ENCODE data around the gene RFXAP. TPM values are rescaled to one million over a fixed set of nuclear protein-coding genes. Genes with fewer than 3 reads are reported as not detected.

Gene RFXAP
- total RNA-seq, 1 donor from 2014 or later, result 9.2 TPM

- DNase-seq, result no peak
These were observed 822 bp upstream of the RFXAP start for GRCh38 chr13:36817996-36818803.

DNA sequence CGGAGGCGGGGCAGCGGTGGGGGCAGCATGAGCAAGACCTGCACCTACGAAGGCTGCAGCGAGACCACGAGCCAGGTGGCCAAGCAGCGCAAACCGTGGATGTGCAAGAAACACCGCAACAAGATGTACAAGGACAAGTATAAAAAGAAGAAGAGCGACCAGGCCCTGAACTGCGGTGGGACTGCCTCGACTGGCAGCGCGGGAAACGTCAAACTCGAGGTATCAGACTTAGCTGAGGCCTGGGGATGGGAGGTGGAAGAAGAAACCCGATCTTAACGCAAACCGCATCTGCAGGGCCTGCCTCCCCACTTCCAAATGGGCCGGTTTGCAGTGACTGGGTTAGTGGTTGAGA lies 693 bp downstream of the RFXAP start:
- DNase-seq, result peak; percentile 42

DNA sequence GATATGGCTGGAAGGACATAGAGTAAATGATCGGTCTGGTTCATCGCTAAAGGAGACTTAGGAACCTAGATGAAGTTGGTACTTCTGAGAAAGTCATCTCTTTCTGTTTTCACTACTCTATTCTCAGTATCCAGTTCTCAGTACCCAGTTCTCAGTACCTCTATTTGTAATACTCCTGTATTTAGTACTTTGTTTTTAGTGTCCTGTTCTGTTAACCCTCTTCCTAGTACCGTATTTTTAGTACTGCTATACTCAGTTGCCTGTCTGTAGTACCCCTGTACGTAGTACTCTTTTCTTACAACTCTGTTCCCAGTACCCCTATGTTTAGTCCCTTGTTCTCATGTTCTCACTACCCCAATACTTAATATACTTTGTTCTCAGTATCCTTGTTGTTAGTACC lies 1.2 kb downstream of the RFXAP start:
- no peak for DNase-seq

DNA sequence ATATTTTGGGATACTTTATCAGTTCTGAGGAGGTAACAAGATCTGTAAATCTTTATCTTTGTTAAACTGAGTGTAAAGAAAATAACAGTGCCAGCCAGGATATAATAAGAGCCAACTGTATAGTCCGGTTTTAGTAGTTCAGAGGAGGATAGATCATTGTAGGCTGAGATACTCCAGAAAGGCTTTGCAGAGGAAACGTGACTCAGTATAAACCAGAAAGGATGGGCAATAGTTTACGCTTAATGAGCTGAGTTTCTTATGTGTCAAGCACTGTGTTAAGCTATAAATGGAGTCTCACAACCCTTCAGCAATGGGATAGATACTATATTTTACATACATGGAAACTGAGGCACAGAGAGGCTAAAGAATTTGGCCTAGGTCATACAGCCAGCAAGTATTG lies 3.8 kb downstream of the RFXAP start:
- no peak for DNase-seq

DNA sequence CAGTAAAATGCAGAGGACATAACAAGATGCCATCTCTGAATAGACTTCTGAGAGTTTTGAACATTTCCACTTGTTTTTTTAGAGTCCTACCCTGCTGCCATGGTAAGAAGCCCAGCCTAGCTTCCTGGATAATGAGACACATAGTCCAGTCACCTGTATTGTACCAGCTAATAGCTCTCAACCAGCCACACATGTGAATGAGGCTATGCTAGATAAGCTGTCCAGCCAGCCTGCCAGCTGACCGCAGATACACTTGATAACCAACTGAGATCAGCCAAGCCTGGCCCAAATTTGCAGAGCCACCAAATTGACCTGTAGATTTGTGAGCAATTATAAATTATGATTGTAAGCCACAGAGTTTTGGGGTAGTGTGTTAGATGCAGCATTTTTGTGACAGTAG lies 10.7 kb downstream of the RFXAP start:
- DNase-seq, result no peak

DNA sequence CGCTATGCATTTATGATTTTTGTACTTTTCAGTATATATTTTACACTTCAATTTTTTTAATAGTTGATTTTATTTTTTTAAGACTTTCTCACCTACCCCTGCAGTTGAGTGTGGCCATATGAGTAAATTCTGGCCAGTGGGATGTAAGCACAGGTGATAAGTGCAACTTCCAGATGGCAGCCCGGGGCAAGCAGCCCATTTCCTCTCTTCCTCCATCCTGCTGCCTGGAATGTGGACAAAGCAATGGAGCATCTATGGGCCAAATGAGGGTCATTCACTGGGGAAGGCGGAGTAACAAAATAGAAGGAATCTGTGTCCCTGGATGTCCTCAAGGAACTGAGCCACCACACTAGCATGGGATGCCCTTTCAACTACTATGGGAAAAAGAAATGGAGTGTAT lies 12.3 kb downstream of the RFXAP start:
- no peak for DNase-seq

- DNase-seq, result no peak
These were observed 15.3 kb downstream of the RFXAP start for GRCh38 chr13:36834299-36834698.

- no peak for DNase-seq
These were observed 18.5 kb downstream of the RFXAP start for GRCh38 chr13:36837354-36838092.

DNA sequence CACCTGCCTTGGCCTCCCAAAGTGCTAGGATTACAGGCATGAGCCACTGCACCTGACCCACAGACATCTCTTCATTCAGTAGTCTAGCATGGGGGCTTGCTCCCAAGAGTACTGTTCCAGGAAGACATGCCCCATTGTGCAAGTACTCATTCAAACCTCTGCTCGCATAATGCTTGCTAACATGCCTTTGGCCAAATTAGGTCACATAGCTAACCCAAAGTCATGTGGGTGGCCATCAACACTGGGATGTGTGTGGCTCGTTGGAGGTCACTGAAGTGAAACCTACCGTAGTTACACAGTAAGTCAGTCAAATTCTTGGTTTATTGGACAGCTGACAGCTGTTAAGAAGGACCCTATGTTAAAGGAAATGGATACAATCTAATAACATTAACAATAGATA lies 20.3 kb downstream of the RFXAP start:
- DNase-seq, result no peak

DNA sequence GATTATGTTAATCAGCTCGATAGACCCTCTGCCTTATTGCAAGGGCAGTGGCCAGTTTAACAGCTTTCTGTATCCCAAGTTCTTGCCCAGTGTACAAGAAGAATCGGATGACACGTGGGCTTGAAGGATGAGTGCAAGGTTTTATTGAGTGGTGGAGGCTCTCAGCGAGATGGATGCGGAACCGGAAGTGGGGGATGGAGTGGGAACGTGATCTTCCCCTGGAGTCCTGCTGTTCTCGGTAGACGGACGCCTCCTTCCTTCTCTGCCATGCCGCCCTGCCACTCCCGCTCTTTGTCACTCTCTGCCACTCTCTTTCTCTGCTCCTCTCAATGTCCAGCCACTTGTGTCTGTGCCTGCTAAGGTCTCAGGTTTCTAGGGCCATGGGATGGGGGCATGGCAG lies 21.0 kb downstream of the RFXAP start:
- no peak for DNase-seq

DNA sequence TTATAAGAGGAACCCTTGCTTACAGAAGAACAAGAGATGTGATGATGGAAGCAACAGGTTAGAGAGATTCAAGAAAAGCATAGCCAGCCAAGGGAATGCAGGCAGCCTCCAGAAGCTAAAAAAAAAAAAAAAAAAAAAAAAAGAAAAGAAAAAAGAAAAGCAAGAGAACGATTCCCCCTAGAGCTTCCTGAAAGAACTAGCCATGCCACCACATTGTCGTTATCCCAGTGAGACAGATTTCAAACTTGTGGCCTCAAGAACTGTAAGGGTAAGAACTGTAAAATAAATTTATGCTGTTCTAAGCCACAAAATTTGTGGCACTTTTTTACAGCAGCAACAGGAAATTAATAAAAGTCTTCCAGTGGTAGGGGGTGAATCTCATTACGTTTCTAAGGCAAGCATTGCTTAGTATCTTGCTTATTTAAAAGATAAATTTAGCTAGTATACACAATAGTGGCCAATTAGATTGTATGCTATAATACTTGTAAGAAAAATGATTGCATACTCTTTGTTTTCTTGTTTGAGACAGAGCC lies 21.8 kb downstream of the RFXAP start:
- DNase-seq, result no peak

DNA sequence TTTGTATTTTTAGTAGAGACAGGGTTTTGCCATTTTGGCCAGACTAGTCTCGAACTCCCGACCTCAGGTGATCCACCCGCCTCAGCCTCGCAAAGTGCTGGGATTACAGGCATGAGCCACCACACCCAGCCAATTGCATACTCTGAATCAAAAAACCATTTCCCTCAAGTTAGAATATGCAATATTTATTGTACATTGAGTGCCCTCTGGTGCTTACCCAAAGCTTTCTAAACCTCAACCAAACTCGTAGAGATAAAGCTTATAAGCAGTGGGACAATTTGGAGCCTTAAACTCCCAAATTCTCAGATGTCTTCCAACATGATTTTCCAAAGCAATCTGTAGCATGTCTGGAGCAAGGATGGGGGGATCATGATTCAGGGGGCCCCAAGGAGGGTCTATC lies 22.4 kb downstream of the RFXAP start:
- DNase-seq, result no peak

DNA sequence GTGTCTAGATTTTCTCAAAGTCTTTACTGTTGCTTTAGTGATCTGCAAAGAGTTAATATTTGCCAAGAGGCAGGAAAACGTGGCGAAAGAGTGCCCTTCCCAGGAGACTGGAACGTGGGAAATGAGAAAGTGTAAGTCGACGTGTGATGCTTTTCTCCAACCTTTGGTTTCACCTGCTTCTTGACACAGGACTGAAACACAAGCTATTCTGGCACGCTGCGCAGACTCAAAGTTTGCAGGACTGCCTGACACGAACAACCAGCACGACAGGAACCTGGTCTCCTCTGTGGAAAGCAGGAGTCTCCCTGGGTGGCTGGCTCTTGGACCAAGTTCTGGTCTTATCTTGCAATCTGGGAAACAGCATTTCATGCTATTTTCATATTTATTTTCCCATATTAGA lies 28.6 kb downstream of the RFXAP start:
- DNase-seq, result no peak

- DNase-seq, result no peak
These were observed 29.4 kb downstream of the RFXAP start for GRCh38 chr13:36848199-36848982.

- no peak for DNase-seq
These were observed 31.9 kb downstream of the RFXAP start for GRCh38 chr13:36850790-36851438.

- no peak for DNase-seq
These were observed 38.2 kb downstream of the RFXAP start for GRCh38 chr13:36857253-36857652.

GRCh38 chr13:36858290-36858689 lies 39.3 kb downstream of the RFXAP start:
- DNase-seq, result no peak

GRCh38 chr13:36859259-36859658 lies 40.2 kb downstream of the RFXAP start:
- DNase-seq, result no peak

DNA sequence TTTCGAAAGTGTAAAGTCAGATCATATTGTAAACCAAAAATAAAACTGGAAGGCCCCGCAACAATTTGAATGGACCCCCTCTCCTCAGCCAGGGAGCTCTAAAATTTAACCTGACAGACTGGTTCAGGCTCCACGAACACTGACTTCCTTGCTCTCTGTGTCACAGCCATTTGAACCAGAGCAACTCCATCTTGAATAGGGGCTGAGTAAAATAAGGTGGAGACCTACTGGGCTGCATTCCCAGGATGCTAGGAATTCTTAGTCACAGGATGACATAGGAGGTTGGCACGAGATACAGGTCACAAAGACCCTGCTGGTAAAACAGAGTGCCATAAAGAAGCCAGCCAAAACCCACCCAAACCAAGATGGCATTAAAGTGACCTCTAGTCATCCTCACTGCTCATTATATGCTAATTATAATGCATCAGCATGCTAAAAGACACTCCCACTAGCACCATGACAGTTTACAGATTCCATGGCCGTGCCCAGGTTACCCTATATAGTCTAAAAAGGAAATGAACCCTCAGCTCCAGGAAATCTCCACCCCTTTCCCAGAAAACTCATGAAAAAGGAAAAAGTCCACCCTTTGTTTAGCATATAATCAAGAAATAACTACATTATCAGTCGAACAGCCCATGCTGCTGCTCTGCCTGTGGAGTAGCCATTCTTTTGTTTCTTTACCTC lies 43.1 kb downstream of the RFXAP start:
- no peak for DNase-seq

DNA sequence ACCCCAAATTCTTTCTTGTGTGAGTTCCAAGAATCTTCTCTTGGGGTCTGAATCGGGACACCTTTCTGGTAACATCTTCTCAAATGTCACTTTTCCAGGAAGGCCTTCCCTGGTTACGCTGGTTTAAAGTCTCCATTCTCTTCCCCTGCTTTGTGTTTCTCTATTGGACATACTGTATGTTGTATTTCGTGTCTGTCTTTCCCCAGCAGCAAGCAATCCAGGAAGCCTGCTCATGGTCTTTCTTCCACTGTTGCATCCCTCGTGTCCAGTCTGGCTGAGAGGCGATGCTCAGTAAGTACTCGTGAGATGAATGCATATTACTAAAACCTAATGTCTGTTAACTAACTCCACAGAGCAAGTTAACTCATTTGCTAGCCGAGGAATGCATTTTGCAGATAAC lies 43.7 kb downstream of the RFXAP start:
- DNase-seq, result no peak

- DNase-seq, result no peak
These were observed 46.2 kb downstream of the RFXAP start for GRCh38 chr13:36865265-36865664.

- DNase-seq, result no peak
These were observed 47.2 kb downstream of the RFXAP start for GRCh38 chr13:36866232-36866631.
